Neural crest cell (in vitro differentiated cells): Measurements from ENCODE around the gene NFATC1. TPM values are rescaled to one million over a fixed set of nuclear protein-coding genes. Genes with fewer than 3 reads are reported as not detected.

ENCODE experiments used
- DNase-seq: peaks from one replicate; pipeline ENCODE4 v3.0.0; 2021; ENCODE audit warnings: low read depth, mixed read lengths, low spot score
- H3K27ac Mint-ChIP-seq: one replicate; pipeline ENCODE4 v1.8.0; 2021; ENCODE audit warnings: mild to moderate bottlenecking, mixed read lengths; ENCODE audit not compliant: unreplicated experiment
- H3K27me3 Mint-ChIP-seq: 2 replicates; pipeline ENCODE4 v1.8.0; 2021; ENCODE audit warnings: low read depth, mild to moderate bottlenecking, mixed read lengths
- H3K36me3 Mint-ChIP-seq: 2 replicates; pipeline ENCODE4 v1.8.0; 2021; ENCODE audit warnings: low read depth, mild to moderate bottlenecking, mixed read lengths
- H3K4me1 Mint-ChIP-seq: 2 replicates; pipeline ENCODE4 v1.8.0; 2021; ENCODE audit warnings: mixed read lengths
- H3K4me3 Mint-ChIP-seq: one replicate; pipeline ENCODE4 v1.8.0; 2021; ENCODE audit warnings: mild to moderate bottlenecking, mixed read lengths
- H3K9me3 Mint-ChIP-seq: 2 replicates; pipeline ENCODE4 v1.8.0; 2021; ENCODE audit warnings: mixed read lengths
- total RNA-seq: library from RNA; stranded (reverse); gene quantifications from 2 replicates; pipeline ENCODE4 v1.2.1, GENCODE V29; 2021
- TF ChIP-seq, protein P1 (sequence below): fragments of 200-600 bp; sonication (generic); conservative IDR thresholded peaks from 2 replicates; pipeline ENCODE4 v1.5.0; 2021; ENCODE audit warnings: antibody characterized with exemption, mild to moderate bottlenecking

NFATC1 gene
- total RNA-seq, 1 donor from 2014 or later, result 2.4 TPM

DNA sequence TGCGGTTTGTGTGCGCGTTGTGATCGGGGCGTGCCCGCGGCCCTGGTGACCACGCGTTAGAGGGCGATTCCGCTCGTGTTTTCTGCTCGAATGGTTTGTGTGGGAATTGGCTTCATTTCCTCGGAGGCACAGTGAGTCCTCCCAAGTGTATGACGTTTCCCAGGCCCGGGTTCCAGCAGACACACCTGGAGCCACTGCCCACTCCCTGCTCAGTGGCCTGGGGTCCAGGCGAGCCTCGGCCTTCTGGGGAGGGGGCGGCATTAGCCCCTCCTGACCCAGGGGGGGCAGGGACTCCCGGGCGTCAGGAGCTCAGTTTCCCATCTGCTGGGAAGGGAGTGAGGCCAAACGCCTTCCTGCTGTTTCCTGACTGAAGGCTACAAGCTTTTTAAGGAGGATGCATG is 92.1 kb downstream of the NFATC1 start:
- DNase-seq, result no peak
- peaks cover 8% of the 10 kb centered on the region for H3K4me1 Mint-ChIP-seq
- no peak overlapping the region for H3K4me3 Mint-ChIP-seq
- no peaks in the 10 kb centered on the region for H3K27me3 Mint-ChIP-seq
- H3K27ac Mint-ChIP-seq, result no peak overlapping the region
- H3K36me3 Mint-ChIP-seq, result peaks cover 3% of the 10 kb centered on the region
- peaks cover 2% of the 10 kb centered on the region for H3K9me3 Mint-ChIP-seq
- TF ChIP-seq, protein P1, sequence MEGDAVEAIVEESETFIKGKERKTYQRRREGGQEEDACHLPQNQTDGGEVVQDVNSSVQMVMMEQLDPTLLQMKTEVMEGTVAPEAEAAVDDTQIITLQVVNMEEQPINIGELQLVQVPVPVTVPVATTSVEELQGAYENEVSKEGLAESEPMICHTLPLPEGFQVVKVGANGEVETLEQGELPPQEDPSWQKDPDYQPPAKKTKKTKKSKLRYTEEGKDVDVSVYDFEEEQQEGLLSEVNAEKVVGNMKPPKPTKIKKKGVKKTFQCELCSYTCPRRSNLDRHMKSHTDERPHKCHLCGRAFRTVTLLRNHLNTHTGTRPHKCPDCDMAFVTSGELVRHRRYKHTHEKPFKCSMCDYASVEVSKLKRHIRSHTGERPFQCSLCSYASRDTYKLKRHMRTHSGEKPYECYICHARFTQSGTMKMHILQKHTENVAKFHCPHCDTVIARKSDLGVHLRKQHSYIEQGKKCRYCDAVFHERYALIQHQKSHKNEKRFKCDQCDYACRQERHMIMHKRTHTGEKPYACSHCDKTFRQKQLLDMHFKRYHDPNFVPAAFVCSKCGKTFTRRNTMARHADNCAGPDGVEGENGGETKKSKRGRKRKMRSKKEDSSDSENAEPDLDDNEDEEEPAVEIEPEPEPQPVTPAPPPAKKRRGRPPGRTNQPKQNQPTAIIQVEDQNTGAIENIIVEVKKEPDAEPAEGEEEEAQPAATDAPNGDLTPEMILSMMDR, result no peak

DNA sequence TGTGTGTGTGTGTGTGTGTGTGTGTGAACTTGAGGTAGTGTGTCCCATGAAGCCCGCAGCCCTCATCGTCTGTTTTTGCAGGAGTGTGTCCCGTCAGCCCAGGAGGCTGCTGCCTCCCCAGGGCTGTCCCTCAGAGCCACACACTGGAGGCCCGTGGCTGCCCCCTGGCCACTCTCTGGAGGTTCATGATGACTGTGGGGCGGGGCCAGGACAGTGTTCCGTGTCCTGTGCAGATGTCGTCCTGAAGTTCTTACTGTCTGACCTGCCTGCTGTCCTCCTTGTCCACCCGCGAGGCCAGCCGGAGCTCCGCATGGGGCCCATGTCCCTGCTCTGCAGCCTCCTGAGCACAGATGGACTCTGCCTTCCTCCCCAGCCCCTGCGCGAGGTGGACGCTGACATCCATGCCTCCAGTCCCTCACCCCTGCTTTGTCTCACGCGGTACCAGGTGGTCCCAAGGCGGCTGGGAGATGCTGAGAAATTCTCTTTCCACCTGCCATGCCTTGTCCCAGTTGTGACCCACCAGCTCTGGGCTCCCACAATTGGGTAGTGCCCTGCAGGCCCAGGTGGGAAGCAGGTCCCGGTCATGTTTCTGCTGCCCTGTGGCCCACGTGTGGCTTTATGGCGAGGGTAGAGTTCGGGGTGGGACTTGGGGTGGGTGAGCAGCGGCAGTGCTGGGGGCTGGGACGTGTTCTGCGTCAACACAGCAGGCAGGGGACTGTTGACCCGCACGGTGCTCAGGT is 92.8 kb downstream of the NFATC1 start:
- Mint-ChIP-seq H3K4me1 (peaks cover 8% of the 10 kb centered on the region), H3K27ac (no peak overlapping the region), H3K9me3 (peaks cover 2% of the 10 kb centered on the region), H3K27me3 (no peaks in the 10 kb centered on the region), H3K4me3 (no peak overlapping the region), H3K36me3 (peaks cover 3% of the 10 kb centered on the region)
- DNase-seq, result no peak
- TF ChIP-seq, protein P1, result no peak

DNA sequence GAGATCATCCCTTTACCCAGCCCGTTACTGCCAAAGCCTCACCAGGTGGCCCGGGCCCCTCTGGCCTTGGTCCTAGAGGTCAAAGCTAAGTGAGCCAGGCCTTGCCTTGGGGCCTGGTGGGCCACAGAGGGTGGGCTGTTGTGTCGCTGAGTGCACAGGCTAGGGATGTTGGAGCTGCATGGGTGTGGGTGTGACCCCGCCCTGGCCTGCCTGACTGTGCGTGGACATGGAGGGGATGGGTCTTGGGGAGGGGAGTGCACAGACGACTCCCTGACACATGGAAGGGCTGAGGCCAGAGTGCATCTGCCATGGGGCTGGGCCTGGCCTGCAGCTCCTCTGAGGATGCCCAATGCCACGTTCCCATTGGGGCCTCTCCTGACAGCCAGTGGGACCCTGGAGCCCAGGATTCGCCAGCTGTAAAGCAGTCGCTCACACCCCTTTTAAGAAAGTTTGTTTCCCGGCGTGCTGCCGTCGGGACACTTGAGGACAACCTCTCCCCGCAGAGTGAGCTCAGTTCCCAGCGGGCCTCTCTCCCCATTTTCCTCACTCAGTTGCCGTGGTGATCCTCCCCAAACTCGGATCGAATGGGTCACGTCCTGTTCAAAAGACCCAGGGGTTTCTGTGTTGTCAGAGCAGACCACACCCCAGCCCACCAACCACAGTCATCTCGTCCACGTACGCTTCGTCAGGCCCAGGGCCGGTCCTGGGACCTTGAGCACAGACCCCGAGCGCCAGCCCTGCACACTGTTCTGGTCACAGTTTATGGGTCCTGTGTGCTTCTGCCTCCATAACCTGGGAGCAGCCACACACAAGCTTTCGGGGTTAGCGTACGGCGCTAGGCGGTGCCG is 93.5 kb downstream of the NFATC1 start:
- H3K4me1 Mint-ChIP-seq, result peaks cover 7% of the 10 kb centered on the region
- DNase-seq, result no peak
- H3K27me3 Mint-ChIP-seq, result no peaks in the 10 kb centered on the region
- TF ChIP-seq, protein P1, result no peak
- H3K4me3 Mint-ChIP-seq, result no peak overlapping the region
- peaks cover 2% of the 10 kb centered on the region for H3K9me3 Mint-ChIP-seq
- no peak overlapping the region for H3K27ac Mint-ChIP-seq
- H3K36me3 Mint-ChIP-seq, result peaks cover 3% of the 10 kb centered on the region

DNA sequence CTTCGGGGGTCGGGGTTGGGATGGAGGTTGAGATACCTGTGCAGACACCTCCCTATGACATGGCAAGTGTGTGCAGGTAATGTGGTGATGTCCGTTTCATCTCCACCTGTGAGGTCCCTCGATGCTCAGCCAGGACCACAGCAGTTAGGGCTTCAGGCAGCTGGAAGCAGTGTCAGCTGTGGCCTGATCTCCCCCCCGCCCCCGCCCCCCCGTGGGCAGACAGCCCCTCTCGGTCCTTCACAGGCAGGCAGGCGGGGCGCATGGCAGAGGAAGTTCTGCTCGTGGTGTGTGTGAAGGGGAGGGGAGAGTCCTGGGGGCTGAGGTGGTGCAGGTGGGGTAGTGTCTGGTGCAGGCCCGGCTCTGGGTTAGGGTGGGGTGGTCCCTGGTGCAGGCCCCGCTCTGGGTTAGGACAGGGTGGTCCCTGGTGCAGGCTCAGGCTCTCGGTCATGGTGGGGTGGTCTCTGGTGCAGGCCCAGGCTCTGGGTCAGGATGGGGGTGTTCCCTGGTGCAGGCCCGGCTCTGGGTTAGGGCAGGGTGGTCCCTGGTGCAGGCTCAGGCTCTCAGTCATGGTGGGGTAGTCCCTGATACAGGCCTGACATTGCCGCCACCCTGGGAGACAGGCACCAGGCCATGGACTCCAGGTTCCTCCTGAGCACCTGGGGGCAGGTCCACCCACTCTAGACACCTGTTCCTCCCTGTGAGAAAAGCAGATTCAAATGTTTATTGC is 94.3 kb downstream of the NFATC1 start:
- Mint-ChIP-seq H3K4me1 (peaks cover 3% of the 10 kb centered on the region), H3K27me3 (no peaks in the 10 kb centered on the region), H3K9me3 (peaks cover 2% of the 10 kb centered on the region), H3K4me3 (no peak overlapping the region), H3K36me3 (peaks cover 3% of the 10 kb centered on the region), H3K27ac (no peak overlapping the region)
- TF ChIP-seq, protein P1, result no peak
- no peak for DNase-seq

DNA sequence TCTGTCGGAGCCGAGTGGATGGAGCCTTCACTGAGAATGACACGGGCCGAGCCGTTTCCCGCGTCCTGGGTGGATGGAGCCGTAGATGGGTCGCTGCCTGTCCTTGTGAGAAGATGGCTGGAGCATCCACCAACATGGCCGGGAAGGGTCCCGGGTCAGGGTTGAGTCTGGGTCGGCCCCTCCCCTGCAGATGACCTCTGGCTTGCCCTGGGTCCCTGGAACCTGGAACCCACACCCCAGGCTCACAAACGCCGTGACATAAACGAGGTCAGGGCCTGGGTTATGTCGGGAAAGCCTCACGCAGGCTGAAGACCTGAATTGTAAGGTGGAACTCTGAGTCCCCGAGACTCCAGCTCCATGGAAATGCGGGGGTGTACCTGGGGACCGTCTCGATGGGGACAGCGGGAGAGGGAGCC is 94.9 kb downstream of the NFATC1 start:
- peaks cover 3% of the 10 kb centered on the region for H3K4me1 Mint-ChIP-seq

More for the DNA sequence above, 94.9 kb downstream of the NFATC1 start:
- H3K36me3 Mint-ChIP-seq, result peaks cover 3% of the 10 kb centered on the region
- DNase-seq, result no peak
- no peak overlapping the region for H3K27ac Mint-ChIP-seq
- no peak overlapping the region for H3K4me3 Mint-ChIP-seq
- peaks cover 2% of the 10 kb centered on the region for H3K9me3 Mint-ChIP-seq
- TF ChIP-seq, protein P1, result no peak
- no peaks in the 10 kb centered on the region for H3K27me3 Mint-ChIP-seq
